Neural cell (in vitro differentiated cells): ENCODE measurements around the gene CACNA1E.

ENCODE experiments used
- CTCF ChIP-seq: fragments of 450-650 bp; IDR thresholded peaks from 2 replicates; pipeline ENCODE4 v1.5.1; 2014; ENCODE audit warnings: antibody characterized with exemption, mild to moderate bottlenecking, moderate library complexity; ENCODE audit not compliant: poor library complexity, severe bottlenecking
- EP300 ChIP-seq: fragments of 450-650 bp; conservative IDR thresholded peaks from 2 replicates; pipeline ENCODE4 v1.6.1; 2014; ENCODE audit warnings: antibody characterized with exemption, mild to moderate bottlenecking, moderate library complexity; ENCODE audit not compliant: poor library complexity, severe bottlenecking
- TAF1 ChIP-seq: IDR thresholded peaks from 2 replicates; pipeline ENCODE4 v1.6.1; 2012; ENCODE audit warnings: low read depth

GRCh38 chr1:181726320-181727012 is 243.1 kb downstream of the CACNA1E start:
- TF ChIP-seq CTCF (no peak), EP300 (no peak), TAF1 (no peak)
